Measurements from ENCODE around the gene GFPT1.

Gene GFPT1

GRCh38 chr2:69291721-69292120, 95.3 kb downstream of the GFPT1 start:
- TF ChIP-seq JUND (IDR thresholded peaks at IDR 0.05; ENCODE audit: low read depth): no peak
- no peak for DNase-seq (ENCODE audit: low read depth in 1 of 2, low spot score in 1 of 2)
- in situ Hi-C loops (cut with HindIII; ENCODE audit: low pct_unique_long_range_greater_than_20kb, low sequenced_read_pairs): no loop called here

- no peak for TF ChIP-seq JUND (IDR thresholded peaks at IDR 0.05; ENCODE audit: low read depth)
- no peak for DNase-seq (ENCODE audit: low read depth in 1 of 2, low spot score in 1 of 2)
- in situ Hi-C loops (cut with HindIII; ENCODE audit: low pct_unique_long_range_greater_than_20kb, low sequenced_read_pairs): no loop called here
Observed at GRCh38 chr2:69291004-69291650, 95.9 kb downstream of the GFPT1 start.

GRCh38 chr2:69288429-69288828, 98.6 kb downstream of the GFPT1 start:
- no peak for DNase-seq (ENCODE audit: low read depth in 1 of 2, low spot score in 1 of 2)
- TF ChIP-seq JUND (IDR thresholded peaks at IDR 0.05; ENCODE audit: low read depth): no peak
- in situ Hi-C loops (cut with HindIII; ENCODE audit: low pct_unique_long_range_greater_than_20kb, low sequenced_read_pairs): no loop called here

GRCh38 chr2:69287544-69287943, 99.5 kb downstream of the GFPT1 start:
- no peak for TF ChIP-seq JUND (IDR thresholded peaks at IDR 0.05; ENCODE audit: low read depth)
- in situ Hi-C loops (cut with HindIII; ENCODE audit: low pct_unique_long_range_greater_than_20kb, low sequenced_read_pairs): no loop called here
- no peak for DNase-seq (ENCODE audit: low read depth in 1 of 2, low spot score in 1 of 2)

- no peak for TF ChIP-seq JUND (IDR thresholded peaks at IDR 0.05; ENCODE audit: low read depth)
- DNase-seq (ENCODE audit: low read depth in 1 of 2, low spot score in 1 of 2): no peak
- in situ Hi-C loops (cut with HindIII; ENCODE audit: low pct_unique_long_range_greater_than_20kb, low sequenced_read_pairs): no loop called here
Observed at GRCh38 chr2:69285379-69285894, 101.6 kb downstream of the GFPT1 start.

- no peak for DNase-seq (ENCODE audit: low read depth in 1 of 2, low spot score in 1 of 2)
- in situ Hi-C loops (cut with HindIII; ENCODE audit: low pct_unique_long_range_greater_than_20kb, low sequenced_read_pairs): no loop called here
- TF ChIP-seq JUND (IDR thresholded peaks at IDR 0.05; ENCODE audit: low read depth): no peak
Observed at GRCh38 chr2:69280796-69281412, 106.1 kb downstream of the GFPT1 start.

GRCh38 chr2:69279931-69280681, 106.9 kb downstream of the GFPT1 start:
- no peak for DNase-seq (ENCODE audit: low read depth in 1 of 2, low spot score in 1 of 2)
- in situ Hi-C loops (cut with HindIII; ENCODE audit: low pct_unique_long_range_greater_than_20kb, low sequenced_read_pairs): no loop called here
- no peak for TF ChIP-seq JUND (IDR thresholded peaks at IDR 0.05; ENCODE audit: low read depth)

- no peak for TF ChIP-seq JUND (IDR thresholded peaks at IDR 0.05; ENCODE audit: low read depth)
- DNase-seq (ENCODE audit: low read depth in 1 of 2, low spot score in 1 of 2): no peak
- in situ Hi-C loops (cut with HindIII; ENCODE audit: low pct_unique_long_range_greater_than_20kb, low sequenced_read_pairs): no loop called here
Observed at GRCh38 chr2:69279211-69279610, 107.8 kb downstream of the GFPT1 start.

GRCh38 chr2:69278366-69278765, 108.7 kb downstream of the GFPT1 start:
- no peak for TF ChIP-seq JUND (IDR thresholded peaks at IDR 0.05; ENCODE audit: low read depth)
- DNase-seq (ENCODE audit: low read depth in 1 of 2, low spot score in 1 of 2): no peak
- in situ Hi-C loops (cut with HindIII; ENCODE audit: low pct_unique_long_range_greater_than_20kb, low sequenced_read_pairs): no loop called here

- in situ Hi-C loops (cut with HindIII; ENCODE audit: low pct_unique_long_range_greater_than_20kb, low sequenced_read_pairs): no loop called here
- no peak for DNase-seq (ENCODE audit: low read depth in 1 of 2, low spot score in 1 of 2)
- no peak for TF ChIP-seq JUND (IDR thresholded peaks at IDR 0.05; ENCODE audit: low read depth)
Observed at GRCh38 chr2:69275490-69275889, 111.5 kb downstream of the GFPT1 start.

- in situ Hi-C loops (cut with HindIII; ENCODE audit: low pct_unique_long_range_greater_than_20kb, low sequenced_read_pairs): no loop called here
- TF ChIP-seq JUND (IDR thresholded peaks at IDR 0.05; ENCODE audit: low read depth): no peak
- peak in 1 of 2 experiments; percentile 25 for DNase-seq (ENCODE audit: low read depth in 1 of 2, low spot score in 1 of 2)
Observed at GRCh38 chr2:69272803-69273471, 114.1 kb downstream of the GFPT1 start.

- no peak for DNase-seq (ENCODE audit: low read depth in 1 of 2, low spot score in 1 of 2)
- in situ Hi-C loops (cut with HindIII; ENCODE audit: low pct_unique_long_range_greater_than_20kb, low sequenced_read_pairs): no loop called here
- no peak for TF ChIP-seq JUND (IDR thresholded peaks at IDR 0.05; ENCODE audit: low read depth)
Observed at GRCh38 chr2:69271831-69272257, 115.2 kb downstream of the GFPT1 start.
